GM12874 (cell line): ENCODE results near the gene UHRF2.

Experiments
- TF ChIP-seq, protein P1 (sequence below): IDR thresholded peaks from 2 replicates; pipeline ENCODE4 v1.5.1; 2011; ENCODE audit warnings: low read depth, mild to moderate bottlenecking, control low read depth, low read length, moderate library complexity; ENCODE audit not compliant: insufficient read depth

UHRF2 gene

DNA sequence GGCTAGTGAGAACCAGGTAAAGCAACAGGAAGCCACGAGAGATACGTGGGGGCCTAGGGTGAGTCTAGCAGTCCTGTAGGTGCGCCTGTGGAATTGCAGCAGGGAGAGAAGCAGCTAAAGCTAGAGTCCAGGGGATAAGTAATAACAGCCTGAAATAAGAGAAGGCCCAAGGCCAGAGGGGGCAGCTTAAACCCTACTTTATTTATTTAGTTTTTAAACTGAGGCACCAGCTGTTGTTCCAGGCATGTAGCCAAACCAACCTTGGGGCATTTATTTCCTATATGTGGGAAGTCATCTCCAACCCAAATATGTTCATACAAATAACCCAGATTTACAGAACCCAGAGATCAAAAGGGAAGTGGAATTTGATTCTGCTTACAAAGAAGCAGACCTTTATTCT lies 139.0 kb downstream of the UHRF2 start:
- TF ChIP-seq, protein P1, sequence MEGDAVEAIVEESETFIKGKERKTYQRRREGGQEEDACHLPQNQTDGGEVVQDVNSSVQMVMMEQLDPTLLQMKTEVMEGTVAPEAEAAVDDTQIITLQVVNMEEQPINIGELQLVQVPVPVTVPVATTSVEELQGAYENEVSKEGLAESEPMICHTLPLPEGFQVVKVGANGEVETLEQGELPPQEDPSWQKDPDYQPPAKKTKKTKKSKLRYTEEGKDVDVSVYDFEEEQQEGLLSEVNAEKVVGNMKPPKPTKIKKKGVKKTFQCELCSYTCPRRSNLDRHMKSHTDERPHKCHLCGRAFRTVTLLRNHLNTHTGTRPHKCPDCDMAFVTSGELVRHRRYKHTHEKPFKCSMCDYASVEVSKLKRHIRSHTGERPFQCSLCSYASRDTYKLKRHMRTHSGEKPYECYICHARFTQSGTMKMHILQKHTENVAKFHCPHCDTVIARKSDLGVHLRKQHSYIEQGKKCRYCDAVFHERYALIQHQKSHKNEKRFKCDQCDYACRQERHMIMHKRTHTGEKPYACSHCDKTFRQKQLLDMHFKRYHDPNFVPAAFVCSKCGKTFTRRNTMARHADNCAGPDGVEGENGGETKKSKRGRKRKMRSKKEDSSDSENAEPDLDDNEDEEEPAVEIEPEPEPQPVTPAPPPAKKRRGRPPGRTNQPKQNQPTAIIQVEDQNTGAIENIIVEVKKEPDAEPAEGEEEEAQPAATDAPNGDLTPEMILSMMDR = no peak

- TF ChIP-seq, protein P1 = no peak
These were observed 139.6 kb downstream of the UHRF2 start for GRCh38 chr9:6552498-6553121.

- TF ChIP-seq, protein P1 = no peak
These were observed 140.9 kb downstream of the UHRF2 start for GRCh38 chr9:6553866-6554265.
